WI38 (cell line): Measurements from ENCODE around the gene SCAI.
"Not testable (repeated sequence)": the region's sequence is repeated elsewhere in the genome, so short reads cannot be mapped to it uniquely, and the experiment has no call there.

Experiments
- H3K4me3 ChIP-seq: 2 replicates; pipeline ENCODE4 v1.5.1; 2011; ENCODE audit warnings: low read depth, mild to moderate bottlenecking, control low read depth, low read length
- CTCF ChIP-seq: IDR thresholded peaks from 2 replicates; pipeline ENCODE4 v1.5.1; 2012; ENCODE audit warnings: low read depth, mild to moderate bottlenecking, control low read depth, low read length

The SCAI gene

GRCh38 chr9:125180876-125181275, 37.5 kb upstream of the SCAI start:
- H3K4me3 ChIP-seq: no peak overlapping the region
- TF ChIP-seq CTCF: no peak

- not testable (repeated sequence) for H3K4me3 ChIP-seq
Measured at GRCh38 chr9:125179776-125180175, 36.4 kb upstream of the SCAI start.

GRCh38 chr9:125177888-125178287, 34.6 kb upstream of the SCAI start:
- no peak for TF ChIP-seq CTCF
- no peak overlapping the region for H3K4me3 ChIP-seq

- no peak overlapping the region for H3K4me3 ChIP-seq
- no peak for TF ChIP-seq CTCF
Measured at GRCh38 chr9:125176636-125177035, 33.3 kb upstream of the SCAI start.

- TF ChIP-seq CTCF: no peak
- no peak overlapping the region for H3K4me3 ChIP-seq
Measured at GRCh38 chr9:125172031-125172755, 28.9 kb upstream of the SCAI start.

- no peak for TF ChIP-seq CTCF
- H3K4me3 ChIP-seq: no peak overlapping the region
Measured at GRCh38 chr9:125169895-125170294, 26.6 kb upstream of the SCAI start.

GRCh38 chr9:125166762-125167161, 23.4 kb upstream of the SCAI start:
- no peak overlapping the region for H3K4me3 ChIP-seq
- TF ChIP-seq CTCF: no peak

GRCh38 chr9:125162891-125163290, 19.6 kb upstream of the SCAI start:
- not testable (repeated sequence) for H3K4me3 ChIP-seq
